Right atrium auricular region (tissue), 2 donors: Measurements from ENCODE around the gene CFAP119. TPM values are rescaled to one million over a fixed set of nuclear protein-coding genes. Genes with fewer than 3 reads are reported as not detected.

ENCODE experiments used
- DNase-seq: peaks from one replicate; pipeline ENCODE4 v3.0.0-alpha.2; 2019; ENCODE audit warnings: low spot score
- H3K27ac ChIP-seq, 2 donors: fragments of 200-600 bp; sonication (generic); 1 replicate in 1 of 2; 2 replicates in 1 of 2; pipeline ENCODE4 v1.5.1; 2016 to 2019
- H3K27me3 ChIP-seq, 2 donors: fragments of 200-600 bp; sonication (generic); one replicate each; pipeline versions ENCODE4 v1.5.1 to v1.6.0; 2017 to 2019
- H3K36me3 ChIP-seq: fragments of 200-600 bp; sonication (generic); one replicate; pipeline ENCODE4 v1.5.1; 2016
- H3K4me1 ChIP-seq, 2 donors: fragments of 200-600 bp; sonication (generic); one replicate each; pipeline versions ENCODE4 v1.5.1 to v1.6.0; 2017 to 2019
- H3K4me3 ChIP-seq, 2 donors: fragments of 200-600 bp; sonication (generic); 1 replicate in 1 of 2; 2 replicates in 1 of 2; pipeline ENCODE4 v1.5.1; 2017 to 2019; ENCODE audit warnings: mild to moderate bottlenecking in 1 of 2, moderate library complexity in 1 of 2
- H3K9me3 ChIP-seq, 2 donors: fragments of 200-600 bp; sonication (generic); one replicate each; pipeline ENCODE4 v1.5.1; 2019
- CTCF ChIP-seq, 2 donors: fragments of 200-600 bp; sonication (generic); IDR thresholded peaks; one replicate each; pipeline ENCODE4 v1.5.1; 2019; ENCODE audit warnings: antibody characterized with exemption in 2 of 2
- total RNA-seq, 2 donors: library from RNA; depleted of rRNA; stranded (reverse); fragments of >200 nt; gene quantifications; one replicate each; pipeline ENCODE4 v1.1.0, GENCODE V29; 2016

The CFAP119 gene
- total RNA-seq, 2 donors from 2014 or later, result 0.37 to 0.83 TPM

- DNase-seq, result no peak
- H3K4me3 ChIP-seq, result peak overlapping the region; percentile 81 to 90
- TF ChIP-seq CTCF (IDR thresholded peaks at IDR 0.05), result no peak
- H3K4me1 ChIP-seq, result peaks cover 0 to 34% of the 10 kb centered on the region in 2 donors
- H3K27ac ChIP-seq, result peak overlapping the region; percentile 94 to 96
- H3K36me3 ChIP-seq, result peaks cover 38% of the 10 kb centered on the region
- H3K9me3 ChIP-seq, result no peaks in the 10 kb centered on the region
- no peaks in the 10 kb centered on the region for H3K27me3 ChIP-seq
Measured at GRCh38 chr16:30761427-30761927, 385 bp downstream of the CFAP119 start.

DNA sequence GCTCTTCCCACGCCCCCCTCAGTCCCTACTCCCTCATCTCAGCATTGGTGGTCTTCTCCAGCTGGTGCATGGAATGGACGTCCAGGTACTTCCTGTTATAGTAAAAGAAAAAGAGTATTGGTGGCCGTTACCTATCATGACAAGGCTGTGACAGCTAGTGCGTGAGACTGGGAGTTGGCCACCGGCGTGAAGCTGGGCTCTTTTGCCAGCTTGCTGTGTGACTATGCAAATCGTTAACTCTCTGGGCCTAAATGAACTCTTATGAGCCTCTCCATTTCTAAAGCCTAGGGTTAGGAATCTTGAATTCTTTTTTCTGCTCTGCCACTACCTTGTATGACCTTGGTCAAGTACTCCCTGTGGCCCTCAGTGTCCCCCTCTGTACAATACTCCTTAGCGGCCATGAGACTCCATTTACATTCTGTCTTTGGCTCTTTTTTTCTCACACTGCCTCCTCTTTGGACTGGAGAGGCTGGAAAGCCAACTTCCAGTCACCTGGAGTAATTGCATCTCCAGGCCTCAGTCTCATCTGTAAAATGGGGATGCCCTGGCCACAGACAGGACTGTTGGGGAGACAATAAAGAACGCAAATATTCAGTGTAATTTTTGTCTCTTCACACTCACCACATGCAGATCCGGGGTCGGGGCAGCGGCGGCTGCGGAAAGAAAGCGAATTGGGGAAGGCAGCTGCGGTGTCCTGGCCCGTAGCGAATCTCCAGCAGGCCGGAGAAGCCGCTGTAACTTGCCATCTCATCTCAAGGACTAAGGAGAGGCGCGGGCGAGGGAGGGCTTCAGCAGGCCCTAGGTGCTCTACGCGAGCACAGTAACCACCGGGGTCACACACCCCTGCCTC is 1.1 kb downstream of the CFAP119 start:
- DNase-seq, result no peak
- peaks cover 0 to 28% of the 10 kb centered on the region in 2 donors for H3K4me1 ChIP-seq
- peak overlapping the region; percentile 81 to 90 for H3K4me3 ChIP-seq
- peaks cover 35% of the 10 kb centered on the region for H3K36me3 ChIP-seq
- TF ChIP-seq CTCF (IDR thresholded peaks at IDR 0.05), result no peak
- H3K9me3 ChIP-seq, result no peaks in the 10 kb centered on the region
- H3K27ac ChIP-seq, result peak overlapping the region in 1 of 2 donors; percentile 94
- no peaks in the 10 kb centered on the region for H3K27me3 ChIP-seq

DNA sequence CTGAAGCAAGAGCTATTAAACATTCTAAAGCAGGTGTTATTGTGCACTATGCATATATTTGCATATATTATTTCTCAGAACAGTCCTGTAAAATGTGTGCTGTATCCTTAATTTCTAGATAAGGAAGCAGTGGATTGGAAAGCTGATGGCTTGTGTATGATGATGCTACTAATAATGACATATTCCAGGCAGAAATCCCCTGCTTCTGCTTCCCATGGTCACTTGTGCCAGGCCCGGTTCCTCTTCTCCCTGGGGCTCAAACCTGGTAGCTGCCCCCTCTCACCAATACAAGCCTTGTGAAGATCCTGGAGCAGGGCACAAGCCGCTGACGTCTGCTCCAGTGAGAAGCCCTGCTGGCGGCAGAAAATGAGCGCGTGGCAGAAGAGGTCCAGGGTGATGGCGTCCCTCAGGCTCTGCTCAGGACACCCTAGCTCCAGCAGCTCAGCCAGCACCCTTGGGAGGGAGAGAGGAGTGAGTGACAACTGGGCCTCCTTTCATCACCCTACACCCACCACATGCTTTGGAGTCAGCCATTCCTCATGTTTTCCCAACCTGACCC is 1.8 kb downstream of the CFAP119 start:
- DNase-seq, result no peak
- H3K27ac ChIP-seq, result no peak overlapping the region
- no peak overlapping the region for H3K4me3 ChIP-seq
- no peaks in the 10 kb centered on the region for H3K9me3 ChIP-seq
- peaks cover 28% of the 10 kb centered on the region for H3K36me3 ChIP-seq
- TF ChIP-seq CTCF (IDR thresholded peaks at IDR 0.05), result no peak
- no peaks in the 10 kb centered on the region for H3K27me3 ChIP-seq
- H3K4me1 ChIP-seq, result peaks cover 0 to 28% of the 10 kb centered on the region in 2 donors

GRCh38 chr16:30758988-30759491 is 2.8 kb downstream of the CFAP119 start:
- H3K36me3 ChIP-seq, result peaks cover 26% of the 10 kb centered on the region
- no peak for TF ChIP-seq CTCF (IDR thresholded peaks at IDR 0.05)

DNA sequence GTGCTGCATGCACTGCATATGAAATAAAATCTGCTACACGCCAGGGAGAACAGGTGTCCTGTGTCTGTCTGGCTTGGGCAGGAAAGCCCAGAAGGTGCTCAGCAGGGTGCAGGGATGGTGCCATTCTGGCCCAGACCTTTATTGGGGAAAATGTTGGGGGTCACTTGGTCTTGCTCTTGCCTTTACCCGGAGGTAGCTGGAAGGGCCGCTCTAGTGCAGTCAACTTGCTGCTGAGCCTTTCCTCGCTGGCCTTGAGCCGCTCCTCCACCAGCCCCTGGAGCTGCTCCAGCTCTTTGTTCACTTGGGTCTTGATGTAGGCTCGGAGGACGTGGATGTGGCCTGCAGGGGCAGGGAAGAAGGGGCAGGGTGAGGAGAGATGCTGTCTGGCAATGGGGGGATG is 4.5 kb downstream of the CFAP119 start:
- Histone ChIP-seq H3K4me1 (peaks cover 0 to 10% of the 10 kb centered on the region in 2 donors), H3K36me3 (peaks cover 25% of the 10 kb centered on the region), H3K4me3 (no peak overlapping the region), H3K9me3 (no peaks in the 10 kb centered on the region), H3K27me3 (no peaks in the 10 kb centered on the region), H3K27ac (no peak overlapping the region)
- no peak for TF ChIP-seq CTCF (IDR thresholded peaks at IDR 0.05)
- DNase-seq, result no peak

More at GRCh38 chr16:30758988-30759491, 2.8 kb downstream of the CFAP119 start:
- Histone ChIP-seq H3K27ac (no peak overlapping the region), H3K9me3 (no peaks in the 10 kb centered on the region), H3K4me3 (no peak overlapping the region), H3K27me3 (no peaks in the 10 kb centered on the region), H3K4me1 (peaks cover 0 to 26% of the 10 kb centered on the region in 2 donors)
- DNase-seq, result no peak
